H9 (cell line): ENCODE measurements around the gene KCNMA1. TPM values are rescaled to one million over a fixed set of nuclear protein-coding genes. Genes with fewer than 3 reads are reported as not detected.
"Not testable (repeated sequence)": the region's sequence is repeated elsewhere in the genome, so short reads cannot be mapped to it uniquely, and the experiment has no call there.

Source experiments
- DNase-seq: peaks from one replicate; pipeline ENCODE4 v3.0.0-alpha.2; 2017
- H2AFZ ChIP-seq: one replicate; pipeline ENCODE4 v1.6.1; 2013; ENCODE audit warnings: mild to moderate bottlenecking, low read length, control low read depth, moderate library complexity
- H2AK5ac ChIP-seq: 2 replicates; pipeline ENCODE4 v1.6.1; 2013; ENCODE audit warnings: low read length, control low read depth, mixed read lengths; ENCODE audit not compliant: insufficient read length
- H2BK120ac ChIP-seq: one replicate; pipeline ENCODE4 v1.6.1; 2013; ENCODE audit warnings: low read depth, mild to moderate bottlenecking, low read length, control low read depth, inconsistent platforms; ENCODE audit not compliant: poor library complexity, severe bottlenecking
- H2BK12ac ChIP-seq: 2 replicates; pipeline ENCODE4 v1.6.1; 2013; ENCODE audit warnings: low read length, control low read depth, mixed read lengths, low read depth; ENCODE audit not compliant: insufficient read length
- H2BK15ac ChIP-seq: 2 replicates; pipeline ENCODE4 v1.6.1; 2013; ENCODE audit warnings: low read depth, low read length, control low read depth
- H2BK20ac ChIP-seq: one replicate; pipeline ENCODE4 v1.6.1; 2013; ENCODE audit warnings: low read depth, mild to moderate bottlenecking, low read length, control low read depth, inconsistent platforms; ENCODE audit not compliant: poor library complexity, severe bottlenecking
- H2BK5ac ChIP-seq: 2 replicates; pipeline ENCODE4 v1.6.1; 2013; ENCODE audit warnings: low read length, control low read depth, mixed read lengths; ENCODE audit not compliant: insufficient read length
- H3K14ac ChIP-seq: 2 replicates; pipeline ENCODE4 v1.6.1; 2013; ENCODE audit warnings: low read length, control low read depth; ENCODE audit not compliant: insufficient read depth
- H3K18ac ChIP-seq: 2 replicates; pipeline ENCODE4 v1.6.1; 2013; ENCODE audit warnings: low read depth, mild to moderate bottlenecking, mixed read lengths, low read length, control low read depth; ENCODE audit not compliant: insufficient read length
- H3K23ac ChIP-seq: 2 replicates; pipeline ENCODE4 v1.6.1; 2013; ENCODE audit warnings: low read length, control low read depth, mixed read lengths, low read depth; ENCODE audit not compliant: insufficient read length
- H3K23me2 ChIP-seq: 2 replicates; pipeline ENCODE4 v1.6.1; 2013; ENCODE audit warnings: low read depth, mild to moderate bottlenecking, mixed read lengths, low read length, control low read depth; ENCODE audit not compliant: insufficient read length, poor library complexity, severe bottlenecking
- H3K27ac ChIP-seq: 2 replicates; pipeline ENCODE4 v1.5.1; 2013; ENCODE audit warnings: low read length, control low read depth, mixed read lengths, low read depth; ENCODE audit not compliant: insufficient read length
- H3K27me3 ChIP-seq: 2 replicates; pipeline ENCODE4 v1.6.1; 2013; ENCODE audit warnings: low read length, control low read depth, inconsistent platforms; ENCODE audit not compliant: insufficient read depth
- H3K4ac ChIP-seq: 2 replicates; pipeline ENCODE4 v1.6.1; 2013; ENCODE audit warnings: low read depth, mild to moderate bottlenecking, control low read depth, inconsistent platforms, low read length, moderate library complexity
- H3K4me1 ChIP-seq: 2 replicates; pipeline ENCODE4 v1.6.1; 2013; ENCODE audit warnings: low read length, control low read depth, inconsistent platforms; ENCODE audit not compliant: insufficient read depth
- H3K4me2 ChIP-seq: 2 replicates; pipeline ENCODE4 v1.6.1; 2013; ENCODE audit warnings: low read length, control low read depth, mixed read lengths; ENCODE audit not compliant: insufficient read length, insufficient read depth
- H3K56ac ChIP-seq: 2 replicates; pipeline ENCODE4 v1.6.1; 2013; ENCODE audit warnings: low read depth, mild to moderate bottlenecking, mixed read lengths, low read length, control low read depth; ENCODE audit not compliant: insufficient read length
- H3K79me1 ChIP-seq: 2 replicates; pipeline ENCODE4 v1.6.1; 2013; ENCODE audit warnings: low read depth, mild to moderate bottlenecking, moderate library complexity, low read length, control low read depth, inconsistent platforms; ENCODE audit not compliant: insufficient read depth, poor library complexity, severe bottlenecking
- H3K79me2 ChIP-seq: 2 replicates; pipeline ENCODE4 v1.6.1; 2013; ENCODE audit warnings: low read length, control low read depth, inconsistent platforms; ENCODE audit not compliant: insufficient read depth
- H3K9ac ChIP-seq: 2 replicates; pipeline ENCODE4 v1.6.1; 2013; ENCODE audit warnings: low read length, control low read depth, mixed read lengths; ENCODE audit not compliant: insufficient read length; ENCODE audit errors: extremely low read depth
- H3K9me3 ChIP-seq: one replicate; pipeline ENCODE4 v1.6.1; 2013; ENCODE audit warnings: low read depth, low read length, inconsistent platforms; ENCODE audit not compliant: control insufficient read depth
- H3T11ph ChIP-seq: one replicate; pipeline ENCODE4 v1.6.1; 2013; ENCODE audit warnings: mild to moderate bottlenecking, low read length, control low read depth, inconsistent platforms
- H4K20me1 ChIP-seq: one replicate; pipeline ENCODE4 v1.6.1; 2013; ENCODE audit not compliant: control insufficient read depth, insufficient read length, insufficient read depth
- H4K5ac ChIP-seq: 2 replicates; pipeline ENCODE4 v1.6.1; 2013; ENCODE audit warnings: low read depth, mild to moderate bottlenecking, mixed read lengths, low read length, control low read depth; ENCODE audit not compliant: insufficient read length
- H4K8ac ChIP-seq: replicated peaks from 2 replicates; pipeline ENCODE4 v1.6.1; 2013; ENCODE audit warnings: low read length, control low read depth, mixed read lengths, low read depth; ENCODE audit not compliant: insufficient read length
- H4K91ac ChIP-seq: 2 replicates; pipeline ENCODE4 v1.6.1; 2013; ENCODE audit warnings: low read depth, mild to moderate bottlenecking, moderate library complexity, mixed read lengths, low read length, control low read depth; ENCODE audit not compliant: insufficient read length
- H3K27ac Mint-ChIP-seq, 3 experiments: 2 replicates in 2 of 3; 3 replicates in 1 of 3; pipeline ENCODE4 v1.8.0; 2020 to 2021; ENCODE audit warnings: mixed read lengths in 3 of 3, mild to moderate bottlenecking in 1 of 3, moderate library complexity in 1 of 3
- H3K27me3 Mint-ChIP-seq: 2 replicates; pipeline ENCODE4 v1.8.0; 2021; ENCODE audit warnings: low read depth, mild to moderate bottlenecking, moderate library complexity, mixed read lengths
- H3K36me3 Mint-ChIP-seq, 3 experiments: 2 replicates in 2 of 3; 3 replicates in 1 of 3; pipeline ENCODE4 v1.8.0; 2020 to 2021; ENCODE audit warnings: low read depth in 3 of 3, mixed read lengths in 3 of 3; ENCODE audit not compliant: insufficient read depth in 1 of 3
- H3K4me1 Mint-ChIP-seq, 2 experiments: 2 replicates each; pipeline ENCODE4 v1.8.0; 2020; ENCODE audit warnings: mixed read lengths in 2 of 2
- H3K4me3 Mint-ChIP-seq, 2 experiments: 2 replicates in 1 of 2; 3 replicates in 1 of 2; pipeline ENCODE4 v1.8.0; 2020 to 2021; ENCODE audit warnings: mild to moderate bottlenecking in 2 of 2, mixed read lengths in 2 of 2, moderate library complexity in 1 of 2
- H3K9me3 Mint-ChIP-seq, 2 experiments: 2 replicates in 1 of 2; 3 replicates in 1 of 2; pipeline ENCODE4 v1.8.0; 2020; ENCODE audit warnings: mild to moderate bottlenecking in 2 of 2, mixed read lengths in 2 of 2, moderate library complexity in 1 of 2
- WGBS: extraction: QIAGEN DNeasy Blood & Tissue Kit; methylation state at CpG from one replicate; pipeline ENCODE4 v1.1.7; 2013; ENCODE audit warnings: missing lambda C conversion rate, low lambda C conversion rate, mixed read lengths; ENCODE audit not compliant: insufficient read length; ENCODE audit errors: extremely low coverage; 5-methylcytosine and 5-hydroxymethylcytosine counted together
- total RNA-seq: library from RNA; stranded (reverse); gene quantifications from 2 replicates; pipeline ENCODE4 v1.2.1, GENCODE V29; 2021
- TF ChIP-seq, protein P1 (sequence below): fragments of 200-600 bp; sonication (generic); conservative IDR thresholded peaks from 3 replicates; pipeline ENCODE4 v1.8.0; 2021; ENCODE audit warnings: antibody characterized with exemption, mild to moderate bottlenecking

Gene KCNMA1
- total RNA-seq, 1 experiment from 2014 or later: 2.0 TPM

DNA sequence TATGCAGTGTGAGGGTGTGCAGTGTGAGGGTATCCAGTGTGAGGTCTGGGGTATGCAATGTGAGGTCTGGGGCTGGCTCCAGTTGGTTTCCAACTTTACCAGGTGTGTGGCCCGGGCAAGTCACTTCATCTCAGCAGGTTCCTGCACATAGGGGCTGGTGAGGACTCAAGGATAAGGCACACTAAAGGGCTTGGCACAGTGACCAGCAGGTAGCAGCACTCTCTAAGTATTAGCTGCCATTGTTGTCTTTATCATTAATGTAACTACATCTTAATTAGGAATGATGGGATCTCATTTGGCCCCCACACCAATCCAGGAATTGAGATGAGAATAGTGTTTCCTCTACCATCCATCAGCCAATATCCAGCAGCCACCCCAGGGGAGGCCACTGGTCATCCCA, 117.3 kb downstream of the KCNMA1 start:
- no peaks in the 10 kb centered on the region for H3K9me3 ChIP-seq
- no peak overlapping the region for H2BK15ac ChIP-seq
- no peak overlapping the region for H3K27ac ChIP-seq
- H3K79me2 ChIP-seq: no peaks in the 10 kb centered on the region
- H4K91ac ChIP-seq: no peak overlapping the region
- H3K27me3 ChIP-seq: no peaks in the 10 kb centered on the region
- H4K8ac ChIP-seq: no peak overlapping the region
- WGBS: no CpG with 5 or more reads among the region's 1 CpG
- Mint-ChIP-seq H3K27me3 (peaks cover 5% of the 10 kb centered on the region; the same call in 1 of the 2 replicates), H3K9me3 (peaks cover 5 to 8% of the 10 kb centered on the region in 2 experiments; a peak in 4 of 5 replicates), H3K27ac (no peak overlapping the region), H3K36me3 (peaks cover 2 to 6% (median 2%) of the 10 kb centered on the region in 3 experiments; a peak in 4 of 7 replicates), H3K4me3 (no peak overlapping the region), H3K4me1 (peaks cover 5 to 8% of the 10 kb centered on the region in 2 experiments; a peak in 3 of 4 replicates)
- no peak overlapping the region for H3K56ac ChIP-seq
- H3K9ac ChIP-seq: no peak overlapping the region
- H3K23ac ChIP-seq: no peak overlapping the region
- no peak for DNase-seq
- H3K4me1 ChIP-seq: no peaks in the 10 kb centered on the region
- H2AFZ ChIP-seq: no peak overlapping the region
- no peak overlapping the region for H3T11ph ChIP-seq
- no peak overlapping the region for H2BK20ac ChIP-seq
- no peak overlapping the region for H2BK12ac ChIP-seq
- no peak overlapping the region for H3K14ac ChIP-seq
- no peak overlapping the region for H4K5ac ChIP-seq
- H3K23me2 ChIP-seq: no peaks in the 10 kb centered on the region
- no peaks in the 10 kb centered on the region for H4K20me1 ChIP-seq
- no peak overlapping the region for H2BK5ac ChIP-seq
- no peak overlapping the region for H2AK5ac ChIP-seq
- no peak overlapping the region for H3K18ac ChIP-seq
- H2BK120ac ChIP-seq: no peak overlapping the region
- H3K4ac ChIP-seq: no peak overlapping the region
- TF ChIP-seq, protein P1, sequence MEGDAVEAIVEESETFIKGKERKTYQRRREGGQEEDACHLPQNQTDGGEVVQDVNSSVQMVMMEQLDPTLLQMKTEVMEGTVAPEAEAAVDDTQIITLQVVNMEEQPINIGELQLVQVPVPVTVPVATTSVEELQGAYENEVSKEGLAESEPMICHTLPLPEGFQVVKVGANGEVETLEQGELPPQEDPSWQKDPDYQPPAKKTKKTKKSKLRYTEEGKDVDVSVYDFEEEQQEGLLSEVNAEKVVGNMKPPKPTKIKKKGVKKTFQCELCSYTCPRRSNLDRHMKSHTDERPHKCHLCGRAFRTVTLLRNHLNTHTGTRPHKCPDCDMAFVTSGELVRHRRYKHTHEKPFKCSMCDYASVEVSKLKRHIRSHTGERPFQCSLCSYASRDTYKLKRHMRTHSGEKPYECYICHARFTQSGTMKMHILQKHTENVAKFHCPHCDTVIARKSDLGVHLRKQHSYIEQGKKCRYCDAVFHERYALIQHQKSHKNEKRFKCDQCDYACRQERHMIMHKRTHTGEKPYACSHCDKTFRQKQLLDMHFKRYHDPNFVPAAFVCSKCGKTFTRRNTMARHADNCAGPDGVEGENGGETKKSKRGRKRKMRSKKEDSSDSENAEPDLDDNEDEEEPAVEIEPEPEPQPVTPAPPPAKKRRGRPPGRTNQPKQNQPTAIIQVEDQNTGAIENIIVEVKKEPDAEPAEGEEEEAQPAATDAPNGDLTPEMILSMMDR: no peak
- H3K79me1 ChIP-seq: no peaks in the 10 kb centered on the region
- H3K4me2 ChIP-seq: no peak overlapping the region

DNA sequence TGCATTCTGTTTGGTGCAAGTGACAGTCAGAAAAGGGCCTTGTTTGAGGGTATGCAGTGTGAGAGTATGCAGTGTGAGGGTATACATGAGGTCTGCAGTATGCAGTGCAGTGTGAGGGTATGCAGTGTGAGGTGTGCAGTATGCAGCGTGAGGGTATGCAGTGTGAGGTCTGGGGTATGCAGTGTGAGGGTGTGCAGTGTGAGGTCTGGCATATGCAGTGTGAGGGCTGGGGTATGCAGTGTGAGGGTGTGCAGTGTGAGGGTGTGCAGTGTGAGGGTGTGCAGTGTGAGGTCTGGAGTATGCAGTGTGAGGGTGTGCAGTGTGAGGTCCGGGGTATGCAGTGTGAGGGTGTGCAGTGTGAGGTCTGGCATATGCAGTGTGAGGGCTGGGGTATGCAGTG, 117.8 kb downstream of the KCNMA1 start:
- not testable (repeated sequence) for H3K18ac ChIP-seq, H3K4me2 ChIP-seq, H2BK5ac ChIP-seq, H3K9me3 ChIP-seq, H3K56ac ChIP-seq, H3T11ph ChIP-seq, H3K9ac ChIP-seq, H3K9me3 Mint-ChIP-seq, H3K23me2 ChIP-seq, H2AK5ac ChIP-seq, H2BK15ac ChIP-seq, H3K14ac ChIP-seq, H3K27me3 ChIP-seq, H3K27ac Mint-ChIP-seq, H4K20me1 ChIP-seq, H3K79me1 ChIP-seq, H3K79me2 ChIP-seq, H4K5ac ChIP-seq, DNase-seq, H2BK20ac ChIP-seq, H3K4me1 ChIP-seq, H2BK120ac ChIP-seq, H3K4me3 Mint-ChIP-seq, H4K91ac ChIP-seq, H3K4me1 Mint-ChIP-seq, H4K8ac ChIP-seq, H2AFZ ChIP-seq, H3K27ac ChIP-seq, H3K27me3 Mint-ChIP-seq, H3K23ac ChIP-seq, H2BK12ac ChIP-seq, H3K4ac ChIP-seq, H3K36me3 Mint-ChIP-seq
- no CpG with 5 or more reads among the region's 2 CpGs for WGBS
